LHCN-M2 (cell line): ENCODE data around the gene LRRN2. TPM values are rescaled to one million over a fixed set of nuclear protein-coding genes. Genes with fewer than 3 reads are reported as not detected.
"Not testable (repeated sequence)": the region's sequence is repeated elsewhere in the genome, so short reads cannot be mapped to it uniquely, and the experiment has no call there.

Experiments used
- DNase-seq: peaks from one replicate; pipeline ENCODE4 v3.0.0-alpha.2; 2012; ENCODE audit warnings: low read depth
- polyA plus RNA-seq: library from polyadenylated mRNA; unstranded; fragments of >200 nt; gene quantifications from one replicate; pipeline ENCODE4 v1.2.1, GENCODE V29; 2012; ENCODE audit warnings: missing spikeins
- total RNA-seq: library from RNA; depleted of rRNA; stranded (reverse); fragments of >200 nt; gene quantifications from 2 replicates; pipeline ENCODE4 v1.2.3, GENCODE V29; 2014; rRNA removed

LRRN2 gene
- total RNA-seq = not detected in 2 replicates
- polyA plus RNA-seq = not detected

- no peak for DNase-seq
Measured at GRCh38 chr1:204685236-204686006, at the start of gene LRRN2. Gene LRRN2, minus strand, starts transcription at chr1:204685738. Its CDS starts 65,746 bp downstream, at chr1:204619992.

DNA sequence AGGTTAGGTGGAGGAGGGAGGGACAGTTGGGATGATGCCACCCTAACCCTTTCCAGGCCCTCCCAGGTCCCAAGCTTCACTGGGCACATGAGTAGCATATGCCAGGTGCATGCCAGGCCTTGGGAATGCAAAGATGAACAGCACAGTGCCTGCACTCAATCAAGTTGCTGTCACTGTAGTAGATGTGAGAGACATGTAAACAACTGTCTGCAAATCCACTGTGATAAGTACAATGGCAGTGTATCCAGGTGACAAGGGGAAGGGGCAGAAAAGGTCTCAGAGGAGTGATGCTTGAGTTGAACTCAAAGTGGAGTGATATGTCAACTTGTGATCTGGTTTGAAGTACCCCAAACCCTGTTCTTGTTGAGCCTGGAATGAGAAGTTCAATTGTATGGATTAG lies 49.5 kb upstream of the LRRN2 start:
- DNase-seq = no peak

GRCh38 chr1:204733869-204734596 lies 48.5 kb upstream of the LRRN2 start:
- no peak for DNase-seq

DNA sequence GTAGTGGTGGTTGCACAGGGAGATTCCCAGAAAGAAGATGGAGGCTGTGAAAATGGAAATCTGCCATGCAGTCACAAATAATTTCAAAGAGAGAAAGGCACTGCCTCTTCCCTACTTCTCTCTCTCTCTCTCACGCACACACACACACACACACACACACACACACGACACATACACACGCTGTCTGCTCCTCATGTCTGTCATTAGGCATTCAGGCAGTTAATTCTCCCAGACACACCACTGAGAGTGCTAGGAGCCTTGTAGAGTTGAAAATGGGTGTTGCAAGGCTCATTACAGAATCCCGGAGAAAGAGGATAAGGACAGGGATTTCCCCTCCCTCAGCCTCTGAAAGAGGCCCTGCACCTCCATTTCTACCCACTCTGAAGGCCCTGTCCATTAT lies 47.8 kb upstream of the LRRN2 start:
- DNase-seq = no peak

DNA sequence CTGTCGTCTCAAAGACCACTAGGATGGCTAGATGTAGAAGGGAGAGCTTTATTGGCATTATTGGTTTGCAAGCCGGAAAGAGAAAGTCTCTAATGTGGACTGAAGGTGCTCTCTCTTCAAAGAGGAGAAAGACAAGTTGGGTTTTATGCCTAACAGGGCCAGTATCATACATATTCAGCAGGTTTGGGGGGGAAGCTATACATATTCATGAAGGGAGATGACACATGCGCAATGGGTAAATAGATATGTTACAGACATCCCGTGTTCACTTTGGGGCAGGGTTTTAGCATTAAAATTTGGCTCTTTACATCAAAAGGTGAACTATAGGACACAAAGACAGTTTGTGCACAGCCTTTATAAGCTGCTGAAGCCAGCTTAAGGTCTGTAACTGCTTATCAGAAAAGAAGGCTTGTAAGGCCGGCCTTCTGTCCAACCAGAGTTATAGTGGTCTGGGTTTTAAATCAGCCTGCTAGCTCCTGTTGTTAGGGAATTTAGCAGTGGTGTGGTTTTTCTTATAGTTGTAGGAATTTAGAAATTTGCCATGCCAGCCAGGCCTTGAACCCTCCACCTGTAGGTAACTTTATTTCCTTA lies 46.5 kb upstream of the LRRN2 start:
- DNase-seq = no peak

- no peak for DNase-seq
Measured at GRCh38 chr1:204731509-204731908, 46.0 kb upstream of the LRRN2 start.

DNA sequence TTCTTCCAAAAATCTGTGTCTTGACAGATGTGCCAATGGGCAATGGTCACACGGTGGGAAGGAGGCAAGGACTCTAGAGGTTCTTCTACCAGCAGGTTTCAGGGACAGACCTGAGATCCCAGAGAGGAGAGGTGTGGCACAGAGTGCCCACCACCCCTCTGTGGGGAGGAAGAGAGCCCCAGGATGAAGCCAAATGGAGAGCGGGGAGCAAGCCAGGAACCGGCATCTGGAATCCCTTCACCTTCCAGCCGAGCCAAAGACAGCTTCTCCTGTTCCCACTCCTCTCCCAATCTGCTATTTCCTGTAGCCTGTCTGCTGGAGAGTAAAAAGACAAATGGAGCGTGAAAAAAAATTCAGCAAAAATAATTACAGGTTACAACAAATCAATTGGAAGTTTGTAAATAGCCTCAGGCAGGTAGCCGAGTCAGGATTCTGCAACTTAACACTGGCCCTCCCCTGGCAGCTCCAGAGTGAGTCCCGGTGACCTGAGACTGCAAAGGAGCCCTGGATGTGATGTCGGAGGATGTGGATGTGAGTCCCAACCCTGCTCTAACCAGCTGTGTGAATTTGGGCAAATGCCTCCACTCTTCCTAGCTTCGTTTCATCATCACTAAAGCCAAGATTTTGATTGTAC lies 45.4 kb upstream of the LRRN2 start:
- no peak for DNase-seq

GRCh38 chr1:204729516-204729915 lies 44.0 kb upstream of the LRRN2 start:
- no peak for DNase-seq

GRCh38 chr1:204728456-204728855 lies 42.9 kb upstream of the LRRN2 start:
- no peak for DNase-seq

DNA sequence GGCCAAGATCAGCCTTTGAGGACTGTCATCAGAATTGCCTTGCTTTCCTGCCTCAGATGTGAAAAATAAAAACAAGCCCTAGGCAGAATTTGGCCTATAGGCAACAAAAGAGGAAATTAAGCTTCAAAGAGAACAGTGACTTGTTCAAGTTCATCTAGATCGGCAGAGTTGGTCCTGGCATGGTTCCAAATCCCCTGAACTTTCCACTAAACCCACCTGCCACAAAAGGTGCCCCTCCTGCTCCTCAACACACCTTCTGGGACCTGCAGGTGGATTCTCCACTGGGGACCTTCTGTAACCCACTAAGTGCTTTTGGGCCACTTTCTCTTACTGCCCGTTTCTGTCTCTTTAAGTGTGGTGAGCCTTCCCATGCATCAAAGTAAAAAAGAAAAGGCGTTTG lies 42.5 kb upstream of the LRRN2 start:
- DNase-seq = no peak

DNA sequence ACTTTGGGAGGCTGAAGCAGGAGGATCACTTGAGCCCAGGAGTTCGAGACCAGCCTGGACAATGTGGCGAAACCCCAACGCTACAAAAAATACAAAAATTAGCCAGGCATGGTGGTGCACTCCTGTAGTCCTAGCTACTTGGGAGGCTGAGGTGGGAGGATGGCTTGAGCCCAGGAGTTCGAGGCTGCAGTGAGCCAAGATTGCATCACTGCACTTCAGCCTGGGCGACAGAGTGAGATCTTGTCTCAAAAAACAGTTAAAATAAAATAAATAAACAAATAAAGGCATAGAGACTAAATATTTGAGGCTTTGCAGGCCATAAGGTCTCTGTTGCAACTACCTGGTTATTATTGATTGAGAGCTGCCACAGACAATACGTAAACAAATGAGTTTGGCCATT lies 41.9 kb upstream of the LRRN2 start:
- DNase-seq = not testable (repeated sequence)

- DNase-seq = no peak
Measured at GRCh38 chr1:204726478-204726877, 40.9 kb upstream of the LRRN2 start.

- DNase-seq = no peak
Measured at GRCh38 chr1:204725821-204726448, 40.4 kb upstream of the LRRN2 start.

- no peak for DNase-seq
Measured at GRCh38 chr1:204723131-204723787, 37.7 kb upstream of the LRRN2 start.

- no peak for DNase-seq
Measured at GRCh38 chr1:204721373-204722055, 36.0 kb upstream of the LRRN2 start.

- no peak for DNase-seq
Measured at GRCh38 chr1:204716660-204717059, 31.1 kb upstream of the LRRN2 start.

GRCh38 chr1:204714861-204715511 lies 29.4 kb upstream of the LRRN2 start:
- DNase-seq = no peak

DNA sequence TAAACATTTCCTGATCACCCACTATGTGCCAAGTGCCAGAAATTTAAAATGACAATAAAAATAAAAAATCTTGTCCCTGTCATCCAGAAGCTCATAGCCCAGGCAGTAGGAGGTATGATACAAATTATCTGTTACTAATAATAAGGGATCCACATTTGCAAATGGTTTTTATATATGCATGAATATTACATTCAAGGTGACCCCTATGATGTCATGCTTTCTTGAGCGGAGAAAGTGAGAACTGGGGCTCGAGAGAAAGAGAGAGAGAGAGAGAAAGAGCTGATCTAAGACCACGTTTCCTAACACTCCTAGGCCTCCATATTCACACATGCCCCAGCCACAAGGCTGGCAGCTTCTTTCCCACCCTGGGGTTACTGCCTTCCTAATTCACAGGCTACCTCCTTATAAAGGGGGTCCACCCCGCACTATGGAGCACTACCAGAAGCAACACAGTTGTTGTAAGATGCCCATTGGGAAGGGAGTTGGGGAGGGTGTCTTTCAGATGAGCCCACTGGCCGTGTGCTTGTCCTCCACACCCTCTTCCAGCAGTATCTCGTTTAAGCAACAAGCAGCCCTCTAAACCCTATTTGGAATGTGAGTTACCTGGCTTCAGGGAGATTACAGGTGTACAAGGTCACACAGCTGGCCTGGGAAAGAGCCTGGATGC lies 28.8 kb upstream of the LRRN2 start:
- DNase-seq = no peak

- no peak for DNase-seq
Measured at GRCh38 chr1:204713541-204713940, 28.0 kb upstream of the LRRN2 start.
